ENCODE measurements around the gene HYAL2. TPM values are rescaled to one million over a fixed set of nuclear protein-coding genes. Genes with fewer than 3 reads are reported as not detected.

The HYAL2 gene
- total RNA-seq, 2 experiments from 2014 or later = 7.7 to 19.7 TPM

DNA sequence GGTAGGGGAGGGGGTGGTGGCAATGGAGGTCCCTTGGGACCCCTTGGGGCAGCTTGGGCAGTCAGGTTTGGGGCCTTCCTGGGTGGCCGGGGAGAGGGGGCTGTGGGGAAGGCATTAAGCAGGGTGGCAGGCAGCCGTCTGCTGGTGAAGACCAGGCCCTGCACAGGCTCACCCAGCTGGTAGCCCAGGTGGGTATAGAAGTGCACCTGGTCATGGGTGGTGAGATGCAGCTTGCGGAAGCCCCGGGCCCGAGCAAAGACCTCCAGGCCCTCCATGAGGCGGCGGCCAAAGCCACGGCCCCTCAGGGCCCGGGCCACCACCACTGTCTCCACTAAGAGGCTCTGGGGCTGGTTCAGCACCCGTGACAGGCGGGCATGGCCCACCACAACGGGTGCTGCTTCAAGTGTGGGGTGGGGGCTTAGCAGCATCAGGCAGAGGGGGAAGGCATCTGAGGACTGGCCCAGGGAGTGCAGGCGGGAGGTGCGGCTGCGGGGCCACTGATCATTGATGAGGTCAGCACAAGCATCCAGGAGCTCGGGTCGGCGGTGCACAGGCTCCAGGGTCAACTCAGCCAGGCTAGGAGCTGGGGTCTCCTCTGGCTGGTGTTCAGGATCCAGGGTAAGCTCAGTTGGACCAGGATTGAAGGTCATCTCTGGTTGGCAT, 25.7 kb downstream of the HYAL2 start:
- Histone ChIP-seq H3K9me3 (ENCODE audit: low read length) (no peaks in the 10 kb centered on the region), H3K36me3 (ENCODE audit: insufficient read depth, low read length) (no peaks in the 10 kb centered on the region), H3K4me3 (ENCODE audit: low read depth, low read length, poor library complexity, severe bottlenecking) (no peak overlapping the region), H4K20me1 (ENCODE audit: insufficient read depth, low read length) (no peaks in the 10 kb centered on the region), H3K79me2 (ENCODE audit: insufficient read depth, low read depth, low read length) (peaks cover 3% of the 10 kb centered on the region), H3K9me2 (ENCODE audit: insufficient read depth, low read length) (no peaks in the 10 kb centered on the region), H3K4me2 (ENCODE audit: low read length) (no peak overlapping the region), H2AFZ (ENCODE audit: low read length) (no peak overlapping the region), H3K4me1 (ENCODE audit: insufficient read depth, low read length, poor library complexity, severe bottlenecking) (peaks cover 25% of the 10 kb centered on the region), H3K27ac (ENCODE audit: low read depth, low read length, poor library complexity, severe bottlenecking) (no peak overlapping the region)
- TF ChIP-seq, protein P1, sequence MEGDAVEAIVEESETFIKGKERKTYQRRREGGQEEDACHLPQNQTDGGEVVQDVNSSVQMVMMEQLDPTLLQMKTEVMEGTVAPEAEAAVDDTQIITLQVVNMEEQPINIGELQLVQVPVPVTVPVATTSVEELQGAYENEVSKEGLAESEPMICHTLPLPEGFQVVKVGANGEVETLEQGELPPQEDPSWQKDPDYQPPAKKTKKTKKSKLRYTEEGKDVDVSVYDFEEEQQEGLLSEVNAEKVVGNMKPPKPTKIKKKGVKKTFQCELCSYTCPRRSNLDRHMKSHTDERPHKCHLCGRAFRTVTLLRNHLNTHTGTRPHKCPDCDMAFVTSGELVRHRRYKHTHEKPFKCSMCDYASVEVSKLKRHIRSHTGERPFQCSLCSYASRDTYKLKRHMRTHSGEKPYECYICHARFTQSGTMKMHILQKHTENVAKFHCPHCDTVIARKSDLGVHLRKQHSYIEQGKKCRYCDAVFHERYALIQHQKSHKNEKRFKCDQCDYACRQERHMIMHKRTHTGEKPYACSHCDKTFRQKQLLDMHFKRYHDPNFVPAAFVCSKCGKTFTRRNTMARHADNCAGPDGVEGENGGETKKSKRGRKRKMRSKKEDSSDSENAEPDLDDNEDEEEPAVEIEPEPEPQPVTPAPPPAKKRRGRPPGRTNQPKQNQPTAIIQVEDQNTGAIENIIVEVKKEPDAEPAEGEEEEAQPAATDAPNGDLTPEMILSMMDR (conservative IDR thresholded peaks at IDR 0.05; ENCODE audit: low read length) = no peak
- no peak for TF ChIP-seq EZH2phosphoT487 (IDR thresholded peaks at IDR 0.05; ENCODE audit: borderline replicate concordance, low read depth, low read length)
- CTCF ChIA-PET (ENCODE audit: unreplicated experiment) = interaction anchor here (0.6 kb wide), 1 partner anchor 18 kb away, joined by 3 read pairs; no protein-coding TSS in a partner anchor
- intact Hi-C loops (cut with micrococcal nuclease; ENCODE audit: unreplicated experiment) = loop anchor here (5.0 kb wide), 1 partner anchor 40 kb away; no protein-coding TSS in a partner anchor
- DNase-seq (ENCODE audit: low spot score) = no peak
- no TSS peak for BruUV-seq (replicated peaks)
- POLR2A ChIA-PET = no interaction called here

DNA sequence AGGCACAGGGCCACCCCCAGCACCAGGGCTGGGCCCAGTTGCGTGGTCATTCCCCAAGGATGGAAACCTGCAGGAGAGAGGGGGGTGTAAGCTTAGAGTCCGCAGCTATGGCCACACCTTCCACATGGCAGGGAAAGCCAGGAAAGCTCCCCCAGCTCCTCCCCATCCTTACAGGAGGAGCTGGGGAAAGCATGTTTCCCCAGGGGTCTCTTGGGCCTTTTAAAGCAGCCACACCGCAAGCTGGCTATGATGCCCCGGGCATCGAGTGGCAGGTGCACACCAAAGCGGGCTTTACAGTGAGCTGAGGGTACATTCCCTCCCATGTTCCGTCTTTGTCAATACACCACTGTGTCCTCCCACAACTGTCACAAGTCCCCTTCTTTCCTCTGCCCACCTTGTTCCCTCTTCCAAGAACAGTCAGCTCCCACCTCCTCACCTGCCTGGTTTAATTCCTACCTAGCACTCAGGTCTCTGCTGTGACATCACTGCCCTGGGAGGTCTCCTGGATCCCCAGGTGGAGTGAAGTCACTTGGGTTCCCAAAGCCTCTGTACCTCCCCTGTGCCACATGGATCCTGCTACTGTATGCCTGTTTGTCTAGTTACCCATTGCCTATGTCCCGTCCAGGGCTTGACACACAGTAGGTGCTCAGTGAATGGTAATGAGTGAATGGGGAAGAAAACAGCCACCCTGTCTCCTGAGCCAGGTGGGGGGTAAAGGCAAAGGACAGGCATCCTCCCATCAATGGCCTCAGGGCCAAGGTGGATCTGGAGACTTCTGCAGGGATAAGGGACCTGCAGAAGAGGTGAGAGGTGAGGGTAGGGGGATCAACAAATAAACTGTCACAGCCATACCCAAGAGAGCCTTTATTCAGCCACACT, 26.8 kb downstream of the HYAL2 start:
- Histone ChIP-seq H3K27ac (ENCODE audit: low read depth, low read length, poor library complexity, severe bottlenecking) (no peak overlapping the region), H3K79me2 (ENCODE audit: insufficient read depth, low read depth, low read length) (peaks cover 14% of the 10 kb centered on the region), H2AFZ (ENCODE audit: low read length) (no peak overlapping the region), H3K4me3 (ENCODE audit: low read depth, low read length, poor library complexity, severe bottlenecking) (no peak overlapping the region), H3K4me2 (ENCODE audit: low read length) (no peak overlapping the region), H3K4me1 (ENCODE audit: insufficient read depth, low read length, poor library complexity, severe bottlenecking) (peaks cover 25% of the 10 kb centered on the region), H3K9me2 (ENCODE audit: insufficient read depth, low read length) (no peaks in the 10 kb centered on the region), H4K20me1 (ENCODE audit: insufficient read depth, low read length) (no peaks in the 10 kb centered on the region), H3K36me3 (ENCODE audit: insufficient read depth, low read length) (no peaks in the 10 kb centered on the region), H3K9me3 (ENCODE audit: low read length) (no peaks in the 10 kb centered on the region)
- intact Hi-C loops (cut with micrococcal nuclease; ENCODE audit: unreplicated experiment) = loop anchor here (5.0 kb wide), 1 partner anchor 42 kb away; no protein-coding TSS in a partner anchor
- POLR2A ChIA-PET = no interaction called here
- BruUV-seq (replicated peaks) = no TSS peak
- TF ChIP-seq, protein P1 (conservative IDR thresholded peaks at IDR 0.05; ENCODE audit: low read length) = no peak
- no peak for TF ChIP-seq EZH2phosphoT487 (IDR thresholded peaks at IDR 0.05; ENCODE audit: borderline replicate concordance, low read depth, low read length)
- no peak for DNase-seq (ENCODE audit: low spot score)
- CTCF ChIA-PET (ENCODE audit: unreplicated experiment) = interaction anchor here (0.6 kb wide), 1 partner anchor 1371 kb away, joined by 3 read pairs; no protein-coding TSS in a partner anchor
